GM23338 (cell line): ENCODE data around the gene RARG.

Experiments
- CREB1 ChIP-seq: fragments of 250-450 bp; sonication (Bioruptor Pico); IDR thresholded peaks from 2 replicates; pipeline ENCODE4 v1.5.0; 2020; ENCODE audit warnings: low read depth, mild to moderate bottlenecking, moderate library complexity
- CTCF ChIP-seq, 2 experiments: fragments of 200-600 bp in 1 of 2; sonication (generic) in 1 of 2; conservative IDR thresholded peaks; 2 replicates each; pipeline versions ENCODE4 v1.5.1 to v1.6.1; 2016 to 2017; ENCODE audit warnings: antibody characterized with exemption in 2 of 2, low read depth in 2 of 2, mild to moderate bottlenecking in 2 of 2, moderate library complexity in 1 of 2
- EZH2 ChIP-seq: fragments of 200-600 bp; sonication (generic); IDR thresholded peaks from one replicate; pipeline ENCODE4 v1.8.0; 2017; ENCODE audit warnings: antibody characterized with exemption, mild to moderate bottlenecking, low read depth; ENCODE audit not compliant: unreplicated experiment
- JUNB ChIP-seq: IDR thresholded peaks from one replicate; pipeline ENCODE4 v1.6.1; 2016; ENCODE audit warnings: antibody characterized with exemption; ENCODE audit not compliant: unreplicated experiment
- REST ChIP-seq: IDR thresholded peaks from one replicate; pipeline ENCODE4 v1.6.1; 2018; ENCODE audit warnings: antibody characterized with exemption; ENCODE audit not compliant: unreplicated experiment

GRCh38 chr12:53169644-53170043 is 62.4 kb downstream of the RARG start:
- TF ChIP-seq CTCF (conservative IDR thresholded peaks at IDR 0.05; ENCODE audit: low read depth in 2 of 2) (no peak), EZH2 (no peak), REST (no peak), CREB1 (no peak), JUNB (no peak)
